SK-N-SH treated with all-trans-retinoic acid at 6 μM for 48 hours (cell line): ENCODE results near the gene FGFRL1.

Source experiments
- ATAC-seq: fragments of 200-7000 bp; cut with Tn5 transposase; 3 replicates; pipeline ENCODE4 v1.9.1; 2020; ENCODE audit warnings: mild to moderate bottlenecking, moderate library complexity
- ARNTL ChIP-seq: fragments of 450-650 bp; formaldehyde crosslinking; IDR thresholded peaks from 2 replicates; pipeline ENCODE4 v1.5.0; 2020; ENCODE audit warnings: low read depth, mild to moderate bottlenecking, moderate library complexity, borderline replicate concordance
- CSDC2 ChIP-seq: fragments of 250-450 bp; sonication (Bioruptor Pico); IDR thresholded peaks from 2 replicates; pipeline ENCODE4 v1.5.0; 2020; ENCODE audit warnings: mild to moderate bottlenecking, moderate library complexity
- ESRRG ChIP-seq: fragments of 250-450 bp; sonication (Bioruptor Pico); IDR thresholded peaks from 2 replicates; pipeline ENCODE4 v1.6.1; 2021; ENCODE audit warnings: mild to moderate bottlenecking
- OSR1 ChIP-seq: fragments of 250-450 bp; sonication (Bioruptor Pico); IDR thresholded peaks from 2 replicates; pipeline ENCODE4 v1.8.0; 2022; ENCODE audit warnings: moderate library complexity, mild to moderate bottlenecking, inconsistent platforms
- PPARA ChIP-seq: fragments of 250-450 bp; sonication (Bioruptor Pico); IDR thresholded peaks from 2 replicates; pipeline ENCODE4 v1.5.0; 2020; ENCODE audit warnings: mild to moderate bottlenecking, borderline replicate concordance
- RARB ChIP-seq: fragments of 250-450 bp; sonication (Bioruptor Pico); IDR thresholded peaks from 2 replicates; pipeline ENCODE4 v1.8.0; 2021; ENCODE audit warnings: mild to moderate bottlenecking, moderate library complexity
- SNAI2 ChIP-seq: fragments of 250-450 bp; sonication (Bioruptor Pico); IDR thresholded peaks from 2 replicates; pipeline ENCODE4 v1.5.0; 2020; ENCODE audit warnings: mild to moderate bottlenecking, moderate library complexity
- TCF4 ChIP-seq: fragments of 250-450 bp; sonication (Bioruptor Pico); IDR thresholded peaks from 2 replicates; pipeline ENCODE4 v1.8.0; 2021; ENCODE audit warnings: mild to moderate bottlenecking, moderate library complexity, borderline replicate concordance
- TOX ChIP-seq: fragments of 250-450 bp; sonication (Bioruptor Pico); IDR thresholded peaks from 2 replicates; pipeline ENCODE4 v1.8.0; 2021; ENCODE audit warnings: mild to moderate bottlenecking, moderate library complexity, borderline replicate concordance
- ZC3H10 ChIP-seq: fragments of 250-450 bp; sonication (Bioruptor Pico); IDR thresholded peaks from 2 replicates; pipeline ENCODE4 v1.5.1; 2021; ENCODE audit warnings: mild to moderate bottlenecking, moderate library complexity
- ZFP3 ChIP-seq: fragments of 250-450 bp; sonication (Bioruptor Pico); IDR thresholded peaks from 2 replicates; pipeline ENCODE4 v1.5.0; 2020; ENCODE audit warnings: mild to moderate bottlenecking, moderate library complexity
- ZFP30 ChIP-seq: fragments of 450-650 bp; formaldehyde crosslinking; IDR thresholded peaks from 2 replicates; pipeline ENCODE4 v1.5.0; 2022; ENCODE audit warnings: mild to moderate bottlenecking, moderate library complexity
- ZNF565 ChIP-seq: fragments of 450-650 bp; formaldehyde crosslinking; conservative IDR thresholded peaks from 2 replicates; pipeline ENCODE4 v1.5.0; 2020; ENCODE audit warnings: low read depth, mild to moderate bottlenecking, moderate library complexity
- ZNF70 ChIP-seq: fragments of 450-650 bp; formaldehyde crosslinking; IDR thresholded peaks from 2 replicates; pipeline ENCODE4 v1.5.0; 2020; ENCODE audit warnings: mild to moderate bottlenecking, moderate library complexity
- ZNF8 ChIP-seq: fragments of 450-650 bp; formaldehyde crosslinking; IDR thresholded peaks from 2 replicates; pipeline ENCODE4 v1.5.0; 2020; ENCODE audit warnings: mild to moderate bottlenecking, moderate library complexity
- TF ChIP-seq, protein P1 (sequence below): fragments of 250-450 bp; sonication (Bioruptor Pico); IDR thresholded peaks from 2 replicates; pipeline ENCODE4 v1.5.1; 2021; ENCODE audit warnings: mild to moderate bottlenecking, moderate library complexity
- TF ChIP-seq, protein P2 (sequence below): fragments of 250-450 bp; sonication (Bioruptor Pico); IDR thresholded peaks from 2 replicates; pipeline ENCODE4 v1.8.0; 2021; ENCODE audit warnings: low read depth, mild to moderate bottlenecking, moderate library complexity, borderline replicate concordance
- TF ChIP-seq, protein P3 (sequence below): fragments of 250-450 bp; sonication (Bioruptor Pico); IDR thresholded peaks from 2 replicates; pipeline ENCODE4 v1.8.0; 2020; ENCODE audit warnings: mild to moderate bottlenecking, moderate library complexity, borderline replicate concordance
- TF ChIP-seq, protein P4 (sequence below): fragments of 250-450 bp; sonication (Bioruptor Pico); IDR thresholded peaks from 2 replicates; pipeline ENCODE4 v1.5.0; 2020; ENCODE audit warnings: mild to moderate bottlenecking, moderate library complexity

Gene FGFRL1

GRCh38 chr4:1027219-1027914 is 15.9 kb downstream of the FGFRL1 start:
- ATAC-seq = no peak
- TF ChIP-seq, protein P1, sequence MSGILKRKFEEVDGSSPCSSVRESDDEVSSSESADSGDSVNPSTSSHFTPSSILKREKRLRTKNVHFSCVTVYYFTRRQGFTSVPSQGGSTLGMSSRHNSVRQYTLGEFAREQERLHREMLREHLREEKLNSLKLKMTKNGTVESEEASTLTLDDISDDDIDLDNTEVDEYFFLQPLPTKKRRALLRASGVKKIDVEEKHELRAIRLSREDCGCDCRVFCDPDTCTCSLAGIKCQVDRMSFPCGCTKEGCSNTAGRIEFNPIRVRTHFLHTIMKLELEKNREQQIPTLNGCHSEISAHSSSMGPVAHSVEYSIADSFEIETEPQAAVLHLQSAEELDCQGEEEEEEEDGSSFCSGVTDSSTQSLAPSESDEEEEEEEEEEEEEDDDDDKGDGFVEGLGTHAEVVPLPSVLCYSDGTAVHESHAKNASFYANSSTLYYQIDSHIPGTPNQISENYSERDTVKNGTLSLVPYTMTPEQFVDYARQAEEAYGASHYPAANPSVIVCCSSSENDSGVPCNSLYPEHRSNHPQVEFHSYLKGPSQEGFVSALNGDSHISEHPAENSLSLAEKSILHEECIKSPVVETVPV (CRISPR knock-in tag) = no peak
- no peak for TF ChIP-seq TOX (CRISPR knock-in tag)
- no peak for TF ChIP-seq ZC3H10 (CRISPR knock-in tag)
- no peak for TF ChIP-seq RARB (CRISPR knock-in tag)
- TF ChIP-seq ZFP3 (CRISPR knock-in tag) = no peak
- TF ChIP-seq OSR1 (CRISPR knock-in tag) = no peak
- TF ChIP-seq TCF4 (CRISPR knock-in tag) = no peak
- no peak for TF ChIP-seq CSDC2 (CRISPR knock-in tag)
- TF ChIP-seq ARNTL (CRISPR knock-in tag) = no peak

- ATAC-seq = no peak
- no peak for TF ChIP-seq CSDC2 (CRISPR knock-in tag)
- no peak for TF ChIP-seq ARNTL (CRISPR knock-in tag)
- TF ChIP-seq, protein P2, sequence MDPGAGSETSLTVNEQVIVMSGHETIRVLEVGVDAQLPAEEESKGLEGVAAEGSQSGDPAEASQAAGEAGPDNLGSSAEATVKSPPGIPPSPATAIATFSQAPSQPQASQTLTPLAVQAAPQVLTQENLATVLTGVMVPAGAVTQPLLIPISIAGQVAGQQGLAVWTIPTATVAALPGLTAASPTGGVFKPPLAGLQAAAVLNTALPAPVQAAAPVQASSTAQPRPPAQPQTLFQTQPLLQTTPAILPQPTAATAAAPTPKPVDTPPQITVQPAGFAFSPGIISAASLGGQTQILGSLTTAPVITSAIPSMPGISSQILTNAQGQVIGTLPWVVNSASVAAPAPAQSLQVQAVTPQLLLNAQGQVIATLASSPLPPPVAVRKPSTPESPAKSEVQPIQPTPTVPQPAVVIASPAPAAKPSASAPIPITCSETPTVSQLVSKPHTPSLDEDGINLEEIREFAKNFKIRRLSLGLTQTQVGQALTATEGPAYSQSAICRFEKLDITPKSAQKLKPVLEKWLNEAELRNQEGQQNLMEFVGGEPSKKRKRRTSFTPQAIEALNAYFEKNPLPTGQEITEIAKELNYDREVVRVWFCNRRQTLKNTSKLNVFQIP = no peak
- no peak for TF ChIP-seq ZNF565 (CRISPR knock-in tag)
- no peak for TF ChIP-seq ZFP30 (CRISPR knock-in tag)
- no peak for TF ChIP-seq ZNF8
- no peak for TF ChIP-seq OSR1 (CRISPR knock-in tag)
- TF ChIP-seq ZC3H10 (CRISPR knock-in tag) = no peak
- TF ChIP-seq ZNF70 (CRISPR knock-in tag) = no peak
- TF ChIP-seq PPARA (CRISPR knock-in tag) = no peak
Observed at GRCh38 chr4:1027915-1028238, 16.5 kb downstream of the FGFRL1 start.

- ATAC-seq = no peak
- no peak for TF ChIP-seq RARB (CRISPR knock-in tag)
- TF ChIP-seq ZFP3 (CRISPR knock-in tag) = no peak
- TF ChIP-seq, protein P2 = no peak
- TF ChIP-seq, protein P3, sequence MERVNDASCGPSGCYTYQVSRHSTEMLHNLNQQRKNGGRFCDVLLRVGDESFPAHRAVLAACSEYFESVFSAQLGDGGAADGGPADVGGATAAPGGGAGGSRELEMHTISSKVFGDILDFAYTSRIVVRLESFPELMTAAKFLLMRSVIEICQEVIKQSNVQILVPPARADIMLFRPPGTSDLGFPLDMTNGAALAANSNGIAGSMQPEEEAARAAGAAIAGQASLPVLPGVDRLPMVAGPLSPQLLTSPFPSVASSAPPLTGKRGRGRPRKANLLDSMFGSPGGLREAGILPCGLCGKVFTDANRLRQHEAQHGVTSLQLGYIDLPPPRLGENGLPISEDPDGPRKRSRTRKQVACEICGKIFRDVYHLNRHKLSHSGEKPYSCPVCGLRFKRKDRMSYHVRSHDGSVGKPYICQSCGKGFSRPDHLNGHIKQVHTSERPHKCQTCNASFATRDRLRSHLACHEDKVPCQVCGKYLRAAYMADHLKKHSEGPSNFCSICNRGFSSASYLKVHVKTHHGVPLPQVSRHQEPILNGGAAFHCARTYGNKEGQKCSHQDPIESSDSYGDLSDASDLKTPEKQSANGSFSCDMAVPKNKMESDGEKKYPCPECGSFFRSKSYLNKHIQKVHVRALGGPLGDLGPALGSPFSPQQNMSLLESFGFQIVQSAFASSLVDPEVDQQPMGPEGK (CRISPR knock-in tag) = no peak
- no peak for TF ChIP-seq ZFP30 (CRISPR knock-in tag)
- TF ChIP-seq SNAI2 (CRISPR knock-in tag) = no peak
- TF ChIP-seq ZNF8 = no peak
- TF ChIP-seq ZC3H10 (CRISPR knock-in tag) = no peak
- no peak for TF ChIP-seq ZNF70 (CRISPR knock-in tag)
Observed at GRCh38 chr4:1028574-1029220, 17.3 kb downstream of the FGFRL1 start.

- no peak for ATAC-seq
- TF ChIP-seq TCF4 (CRISPR knock-in tag) (no peak), SNAI2 (CRISPR knock-in tag) (no peak), PPARA (CRISPR knock-in tag) (no peak), ZFP30 (CRISPR knock-in tag) (no peak), ESRRG (no peak), ZNF565 (CRISPR knock-in tag) (no peak), RARB (CRISPR knock-in tag) (no peak)
- TF ChIP-seq, protein P4, sequence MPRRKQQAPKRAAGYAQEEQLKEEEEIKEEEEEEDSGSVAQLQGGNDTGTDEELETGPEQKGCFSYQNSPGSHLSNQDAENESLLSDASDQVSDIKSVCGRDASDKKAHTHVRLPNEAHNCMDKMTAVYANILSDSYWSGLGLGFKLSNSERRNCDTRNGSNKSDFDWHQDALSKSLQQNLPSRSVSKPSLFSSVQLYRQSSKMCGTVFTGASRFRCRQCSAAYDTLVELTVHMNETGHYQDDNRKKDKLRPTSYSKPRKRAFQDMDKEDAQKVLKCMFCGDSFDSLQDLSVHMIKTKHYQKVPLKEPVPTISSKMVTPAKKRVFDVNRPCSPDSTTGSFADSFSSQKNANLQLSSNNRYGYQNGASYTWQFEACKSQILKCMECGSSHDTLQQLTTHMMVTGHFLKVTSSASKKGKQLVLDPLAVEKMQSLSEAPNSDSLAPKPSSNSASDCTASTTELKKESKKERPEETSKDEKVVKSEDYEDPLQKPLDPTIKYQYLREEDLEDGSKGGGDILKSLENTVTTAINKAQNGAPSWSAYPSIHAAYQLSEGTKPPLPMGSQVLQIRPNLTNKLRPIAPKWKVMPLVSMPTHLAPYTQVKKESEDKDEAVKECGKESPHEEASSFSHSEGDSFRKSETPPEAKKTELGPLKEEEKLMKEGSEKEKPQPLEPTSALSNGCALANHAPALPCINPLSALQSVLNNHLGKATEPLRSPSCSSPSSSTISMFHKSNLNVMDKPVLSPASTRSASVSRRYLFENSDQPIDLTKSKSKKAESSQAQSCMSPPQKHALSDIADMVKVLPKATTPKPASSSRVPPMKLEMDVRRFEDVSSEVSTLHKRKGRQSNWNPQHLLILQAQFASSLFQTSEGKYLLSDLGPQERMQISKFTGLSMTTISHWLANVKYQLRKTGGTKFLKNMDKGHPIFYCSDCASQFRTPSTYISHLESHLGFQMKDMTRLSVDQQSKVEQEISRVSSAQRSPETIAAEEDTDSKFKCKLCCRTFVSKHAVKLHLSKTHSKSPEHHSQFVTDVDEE = no peak
- TF ChIP-seq, protein P1 (CRISPR knock-in tag) = no peak
- TF ChIP-seq, protein P2 = no peak
Observed at GRCh38 chr4:1029529-1029928, 18.1 kb downstream of the FGFRL1 start.
